ENCODE measurements around the gene ZNF600.
A peak's percentile ranks its signal among the peaks of the same experiment; 100 is the strongest.
"Not testable (repeated sequence)": the region's sequence is repeated elsewhere in the genome, so short reads cannot be mapped to it uniquely, and the experiment has no call there.

Gene ZNF600

DNA sequence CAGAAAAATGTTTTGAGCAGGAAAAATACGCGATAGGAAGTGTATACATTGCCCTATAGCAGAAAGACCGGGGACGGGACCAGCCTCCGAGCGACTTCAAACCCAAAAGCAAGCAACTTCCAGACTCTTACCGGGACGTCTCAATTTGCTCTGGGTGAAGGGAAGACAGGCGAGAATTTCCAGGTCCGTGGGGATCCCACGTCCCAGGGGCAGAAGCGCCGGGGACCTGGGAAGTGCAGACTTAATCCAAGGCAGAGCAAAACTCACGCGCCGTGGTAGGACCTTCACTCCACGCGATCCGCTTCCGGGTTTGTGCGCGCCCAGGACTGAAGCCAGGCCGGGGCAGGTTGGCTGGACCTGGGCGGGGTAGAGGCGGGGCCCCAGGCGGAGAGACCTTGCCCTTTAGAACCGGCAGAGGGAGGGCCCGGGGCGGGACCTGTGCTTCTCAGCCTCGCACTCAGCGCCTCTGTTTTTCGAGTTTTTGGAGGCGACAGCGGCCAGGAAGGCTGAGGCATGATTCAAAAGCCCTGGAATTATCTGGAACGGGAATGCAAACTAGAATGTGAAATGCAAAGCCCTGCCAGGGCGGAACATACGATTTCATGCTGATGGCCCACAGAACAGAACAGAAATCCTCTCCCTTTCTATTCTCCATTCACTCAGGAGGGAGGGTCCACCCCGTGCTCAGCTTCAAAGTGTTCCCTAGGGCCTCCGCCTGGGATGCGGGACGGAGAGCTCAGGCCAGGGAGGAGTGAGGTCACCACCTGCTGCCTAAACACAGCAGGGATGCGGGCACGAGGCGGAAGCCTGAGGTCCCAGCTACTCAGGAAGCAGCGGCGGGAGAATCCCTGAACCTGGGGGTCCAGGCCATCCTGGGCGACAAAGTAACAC, at the start of gene ZNF600:
ZNF600 (minus strand) TSS at position 328 of the 891 bp plus-strand sequence. CDS start 7,903 bp downstream, outside the sequence.
- DNase-seq (ENCODE audit: low read depth in 2 of 2): peak; percentile 59 to 65

DNA sequence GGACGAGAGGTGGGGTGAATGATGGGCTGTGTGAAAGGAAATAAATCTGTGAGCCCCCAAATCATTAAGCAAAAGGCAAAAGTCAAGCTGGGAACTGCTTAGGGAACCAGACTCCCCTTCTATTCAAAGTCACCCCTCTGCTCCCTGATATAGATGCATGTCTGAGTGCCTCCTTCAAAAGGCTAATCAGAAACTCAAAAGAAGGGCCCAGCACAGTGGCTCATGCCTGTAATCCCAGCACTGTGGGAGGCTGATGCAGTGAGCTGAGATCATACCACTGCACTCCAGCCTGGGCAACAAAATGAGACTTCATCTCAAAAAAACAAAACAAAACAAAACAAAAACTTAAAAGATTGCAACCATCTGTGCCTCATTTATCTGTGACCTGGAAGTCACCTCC, 47.7 kb upstream of the ZNF600 start:
- not testable (repeated sequence) for DNase-seq (ENCODE audit: low read depth in 2 of 2)

GRCh38 chr19:52833541-52833940, 47.0 kb upstream of the ZNF600 start:
- DNase-seq (ENCODE audit: low read depth in 2 of 2): not testable (repeated sequence)

DNA sequence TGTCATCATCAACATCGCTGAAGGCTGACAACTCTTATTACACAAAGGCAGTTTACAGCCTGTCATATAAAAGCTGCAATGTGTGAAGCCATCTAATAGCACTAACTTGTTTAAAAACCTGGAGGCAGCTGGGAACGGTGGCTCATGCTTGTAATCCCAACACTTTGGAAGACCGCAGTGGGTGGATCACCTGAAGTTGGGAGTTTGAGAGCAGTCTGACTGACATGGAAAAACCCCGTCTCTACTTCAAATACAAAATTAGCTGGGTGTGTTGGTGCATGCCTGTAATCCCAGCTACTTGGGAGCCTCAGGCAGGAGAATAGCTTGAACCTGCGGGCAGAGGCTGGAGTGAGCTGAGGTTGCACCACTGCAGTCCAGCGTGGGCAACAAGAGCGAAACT, 43.3 kb upstream of the ZNF600 start:
- DNase-seq (ENCODE audit: low read depth in 2 of 2): not testable (repeated sequence)

DNA sequence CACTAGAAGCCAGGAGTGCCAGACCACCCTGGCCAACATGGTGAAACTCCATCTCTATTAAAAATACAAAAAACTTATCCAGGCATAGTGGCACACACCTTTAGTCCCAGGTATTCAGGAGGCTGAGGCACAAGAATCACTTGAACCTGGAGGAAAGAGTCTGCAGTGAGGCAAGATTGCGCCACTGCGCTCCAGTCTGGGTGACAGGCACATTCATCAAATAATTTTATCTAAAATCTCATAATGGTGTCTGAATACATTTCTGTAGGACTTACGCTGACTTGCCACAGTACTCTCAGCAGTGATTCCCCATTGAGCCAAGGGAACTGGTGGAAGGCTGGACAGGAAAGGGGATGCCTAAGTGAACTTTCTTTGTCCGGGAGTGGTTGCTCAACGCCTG, 39.2 kb upstream of the ZNF600 start:
- no peak for DNase-seq (ENCODE audit: low read depth in 2 of 2)

GRCh38 chr19:52823676-52824075, 37.1 kb upstream of the ZNF600 start:
- no peak for DNase-seq (ENCODE audit: low read depth in 2 of 2)

- DNase-seq (ENCODE audit: low read depth in 2 of 2): peak; percentile 55 to 59
Observed at GRCh38 chr19:52821204-52821960, 34.8 kb upstream of the ZNF600 start, which contains the start of gene ZNF28. ZNF28 (minus strand) TSS chr19:52821633; CDS start chr19:52817958, 3,675 bp downstream.

DNA sequence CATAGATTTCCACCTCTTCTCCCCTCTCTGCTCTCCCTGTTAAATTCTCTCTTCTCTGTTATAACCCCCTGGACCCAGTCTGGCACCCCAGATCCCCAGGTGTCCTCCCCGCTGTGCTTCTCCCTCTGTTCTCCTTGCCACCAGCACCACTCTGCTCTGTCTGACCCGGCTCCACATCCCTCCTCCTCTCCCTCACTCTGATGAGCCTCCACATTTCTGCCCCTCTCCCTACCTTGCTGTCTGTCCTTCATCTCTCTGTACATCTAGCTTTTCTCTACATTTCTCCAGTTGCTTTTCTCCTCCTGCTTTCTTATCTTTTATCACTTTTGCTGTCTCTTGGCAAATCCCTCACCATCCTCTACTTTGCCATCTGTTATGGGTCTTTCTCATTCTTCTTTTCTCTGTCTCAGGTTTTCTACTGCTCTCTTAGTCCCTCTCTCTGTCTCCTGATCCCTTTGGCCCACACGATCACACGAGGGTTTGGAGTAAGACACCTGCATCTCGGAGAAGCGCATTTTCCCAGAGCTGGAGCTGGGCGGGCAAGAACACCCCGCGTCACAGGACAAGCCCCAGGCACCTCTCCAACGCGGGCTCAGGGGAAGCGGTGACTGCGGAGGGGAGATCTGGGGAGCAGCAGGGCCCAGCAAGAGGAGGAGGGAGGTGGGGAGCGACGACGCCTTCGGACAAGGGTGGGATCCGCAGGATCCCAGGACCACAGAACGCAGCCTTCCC, 34.0 kb upstream of the ZNF600 start:
- not testable (repeated sequence) for DNase-seq (ENCODE audit: low read depth in 2 of 2)

DNA sequence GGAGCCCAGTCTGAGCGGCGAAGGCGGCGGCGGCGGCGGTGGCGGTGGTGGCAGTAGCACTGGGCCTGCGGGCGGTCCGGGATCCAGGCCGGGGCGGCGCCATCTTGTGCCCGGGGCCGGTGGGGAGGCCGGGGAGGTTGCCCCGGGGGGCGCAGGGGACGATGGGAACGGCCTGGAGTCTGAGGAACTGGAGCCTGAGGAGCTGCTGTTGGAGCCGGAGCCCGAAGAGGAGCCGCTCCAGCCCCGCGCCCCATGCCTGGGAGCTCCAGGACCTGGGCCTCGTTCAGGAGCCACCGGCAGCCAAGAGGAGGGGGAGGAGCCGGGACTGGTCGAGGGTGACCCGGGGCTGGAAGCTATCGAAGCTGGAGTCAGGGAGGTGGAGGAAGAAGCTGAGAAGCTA, 23.2 kb upstream of the ZNF600 start:
- DNase-seq (ENCODE audit: low read depth in 2 of 2): no peak

DNA sequence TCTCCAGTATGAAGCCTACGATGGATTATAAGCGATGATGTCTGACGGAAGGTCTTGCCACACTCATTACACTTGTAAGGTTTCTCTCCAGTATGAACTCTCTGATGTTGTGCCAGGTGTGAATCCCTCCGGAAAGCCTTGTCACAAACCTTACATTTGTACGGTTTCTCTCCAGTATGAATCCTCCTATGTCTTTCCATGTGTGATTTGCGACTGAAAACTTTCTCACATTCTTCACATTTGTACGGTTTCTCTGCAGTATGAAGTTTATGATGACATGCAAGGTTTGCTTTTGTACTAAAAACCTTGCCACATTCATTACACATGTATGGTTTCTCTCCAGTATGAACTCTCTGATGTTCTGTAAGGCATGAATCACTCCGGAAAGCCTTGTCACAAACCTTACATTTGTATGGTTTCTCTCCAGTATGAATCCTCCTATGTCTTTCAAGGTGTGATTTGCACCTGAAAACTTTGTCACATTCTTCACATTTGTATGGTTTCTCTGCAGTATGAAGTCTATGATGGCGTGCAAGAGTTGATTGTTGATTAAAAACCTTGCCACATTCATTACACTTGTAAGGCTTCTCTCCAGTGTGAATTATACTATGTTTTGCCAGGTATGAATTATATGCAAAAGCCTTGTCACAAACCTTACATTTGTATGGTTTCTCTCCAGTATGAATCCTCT, 13.5 kb upstream of the ZNF600 start:
- DNase-seq (ENCODE audit: low read depth in 2 of 2): not testable (repeated sequence)

- no peak for DNase-seq (ENCODE audit: low read depth in 2 of 2)
Observed at GRCh38 chr19:52789440-52789839, 2.8 kb upstream of the ZNF600 start.

DNA sequence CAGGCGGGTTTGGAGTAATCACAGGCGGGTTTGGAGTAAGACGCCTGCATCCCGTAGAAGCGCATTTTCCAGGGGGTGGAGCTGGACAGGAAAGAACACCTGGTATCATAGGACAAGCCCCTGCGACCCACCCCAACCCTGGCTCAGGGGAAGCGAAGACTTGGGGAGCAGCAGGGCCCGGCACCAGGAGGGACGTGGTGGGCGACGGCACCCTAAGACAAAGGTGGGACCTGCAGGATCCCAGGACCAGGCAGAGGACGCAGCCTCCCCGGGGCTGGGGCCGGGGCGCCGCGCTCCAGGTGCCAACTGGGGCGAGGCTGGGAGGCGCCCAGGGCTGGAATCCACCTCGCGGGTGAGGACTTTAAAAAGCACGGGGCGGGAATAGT, 520 bp downstream of the ZNF600 start:
- no peak for DNase-seq (ENCODE audit: low read depth in 2 of 2)

GRCh38 chr19:52785506-52785905, 1.1 kb downstream of the ZNF600 start:
- DNase-seq (ENCODE audit: low read depth in 2 of 2): no peak

- DNase-seq (ENCODE audit: low read depth in 2 of 2): not testable (repeated sequence)
Observed at GRCh38 chr19:52782864-52783263, 3.7 kb downstream of the ZNF600 start.

DNA sequence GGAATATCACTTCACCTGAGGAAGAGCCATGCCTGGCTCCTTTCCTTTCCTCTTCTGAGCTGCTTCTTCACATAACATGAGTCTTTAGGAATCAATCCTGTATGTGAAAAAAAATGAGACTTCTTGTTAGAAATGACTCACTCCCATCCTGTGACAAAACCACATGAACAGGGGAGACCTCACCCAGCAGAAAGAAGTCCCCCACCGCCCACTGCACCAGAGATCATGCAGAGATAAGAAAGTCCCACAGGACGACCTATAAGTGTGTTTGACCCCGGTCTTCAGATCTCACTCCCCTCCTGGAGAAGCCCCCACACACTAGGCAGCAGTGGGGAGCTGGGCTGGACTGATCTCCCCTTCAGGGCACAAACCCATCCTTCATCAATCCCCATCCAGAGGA, 7.8 kb downstream of the ZNF600 start:
- DNase-seq (ENCODE audit: low read depth in 2 of 2): peak; percentile 29 to 53

GRCh38 chr19:52756447-52756846, 30.1 kb downstream of the ZNF600 start:
- DNase-seq (ENCODE audit: low read depth in 2 of 2): not testable (repeated sequence)

- no peak for DNase-seq (ENCODE audit: low read depth in 2 of 2)
Observed at GRCh38 chr19:52749780-52750179, 36.8 kb downstream of the ZNF600 start.

DNA sequence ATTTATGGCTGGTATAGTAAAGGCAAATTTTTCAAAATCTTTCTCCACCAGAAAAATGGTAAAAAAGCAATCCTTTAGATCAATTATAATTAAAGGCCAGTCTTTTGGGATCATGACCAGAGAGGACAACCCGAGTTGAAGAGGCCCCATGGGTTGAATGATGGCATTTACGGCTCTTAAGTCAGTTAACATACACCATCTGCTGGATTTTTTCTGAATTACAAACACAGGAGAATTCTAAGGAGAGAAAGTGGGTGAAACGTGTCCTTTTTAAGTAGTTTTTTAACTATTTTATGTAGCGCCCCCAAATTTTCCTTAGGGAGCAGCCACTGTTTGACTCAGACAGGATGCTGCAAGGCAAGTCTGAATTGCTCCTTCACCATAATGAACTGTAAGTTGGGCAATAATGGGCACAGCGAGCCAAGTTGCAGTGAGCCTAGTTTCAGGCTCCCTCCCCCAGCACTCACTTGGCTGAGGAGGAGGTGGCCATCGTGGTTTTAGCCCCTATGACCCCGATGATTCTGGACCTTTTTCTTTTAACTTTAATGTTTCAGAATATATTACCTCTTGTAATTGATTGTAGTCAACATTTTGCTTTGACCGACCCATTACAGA, 38.1 kb downstream of the ZNF600 start:
- DNase-seq (ENCODE audit: low read depth in 2 of 2): no peak

GRCh38 chr19:52745919-52746318, 40.7 kb downstream of the ZNF600 start:
- DNase-seq (ENCODE audit: low read depth in 2 of 2): not testable (repeated sequence)

GRCh38 chr19:52743091-52743490, 43.5 kb downstream of the ZNF600 start:
- no peak for DNase-seq (ENCODE audit: low read depth in 2 of 2)

GRCh38 chr19:52742516-52742915, 44.1 kb downstream of the ZNF600 start:
- no peak for DNase-seq (ENCODE audit: low read depth in 2 of 2)

All from stimulated activated CD8-positive, alpha-beta memory T cell treated with anti-CD3 and anti-CD28 coated beads, Interleukin-7, amount 100 ng/mL, for 4 hours (primary cell).